Right lobe of liver (tissue), 4 donors: ENCODE results near the gene C11orf68.

ENCODE experiments used
- POLR2A ChIP-seq: fragments of 450-650 bp; IDR thresholded peaks from one replicate; pipeline ENCODE4 v1.6.1; 2017; ENCODE audit warnings: antibody characterized with exemption, mild to moderate bottlenecking
- TF ChIP-seq, protein P1 (sequence below), 4 donors: fragments of 200-600 bp in 3 of 4; fragments of 450-650 bp in 1 of 4; IDR thresholded peaks; one replicate each; pipeline versions ENCODE4 v1.5.1 to v1.8.0; 2016 to 2022; ENCODE audit warnings: antibody characterized with exemption in 4 of 4, mild to moderate bottlenecking in 2 of 4
- donor health status: DM: no; HTN: no; CAD: no.
- donor health status: DM: no; HTN: no; CAD: no.
- donor health status: DM: no; HTN: yes; CAD: no.

DNA sequence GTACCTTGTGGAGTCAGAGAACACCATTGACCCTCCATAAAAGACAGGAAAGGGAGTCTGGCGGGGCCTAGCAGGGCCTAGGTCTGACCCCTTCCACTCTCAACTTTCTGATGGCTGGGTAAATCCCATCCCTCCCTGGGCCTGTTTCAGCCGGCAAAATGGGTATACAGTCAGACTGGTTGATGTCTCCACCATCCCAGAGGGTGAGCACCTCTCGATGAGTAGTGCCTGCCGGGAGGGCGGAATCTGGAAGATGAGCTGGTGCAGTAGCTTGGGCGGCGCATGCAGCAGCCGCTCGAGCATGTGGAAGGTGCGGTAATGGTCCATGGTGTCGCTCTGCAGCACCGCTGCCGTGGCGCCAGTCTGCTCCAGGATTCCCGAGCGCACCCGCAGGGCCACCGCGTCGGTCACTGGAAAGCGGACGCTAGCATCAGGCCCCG lies 31.1 kb downstream of the C11orf68 start:
- TF ChIP-seq, protein P1, sequence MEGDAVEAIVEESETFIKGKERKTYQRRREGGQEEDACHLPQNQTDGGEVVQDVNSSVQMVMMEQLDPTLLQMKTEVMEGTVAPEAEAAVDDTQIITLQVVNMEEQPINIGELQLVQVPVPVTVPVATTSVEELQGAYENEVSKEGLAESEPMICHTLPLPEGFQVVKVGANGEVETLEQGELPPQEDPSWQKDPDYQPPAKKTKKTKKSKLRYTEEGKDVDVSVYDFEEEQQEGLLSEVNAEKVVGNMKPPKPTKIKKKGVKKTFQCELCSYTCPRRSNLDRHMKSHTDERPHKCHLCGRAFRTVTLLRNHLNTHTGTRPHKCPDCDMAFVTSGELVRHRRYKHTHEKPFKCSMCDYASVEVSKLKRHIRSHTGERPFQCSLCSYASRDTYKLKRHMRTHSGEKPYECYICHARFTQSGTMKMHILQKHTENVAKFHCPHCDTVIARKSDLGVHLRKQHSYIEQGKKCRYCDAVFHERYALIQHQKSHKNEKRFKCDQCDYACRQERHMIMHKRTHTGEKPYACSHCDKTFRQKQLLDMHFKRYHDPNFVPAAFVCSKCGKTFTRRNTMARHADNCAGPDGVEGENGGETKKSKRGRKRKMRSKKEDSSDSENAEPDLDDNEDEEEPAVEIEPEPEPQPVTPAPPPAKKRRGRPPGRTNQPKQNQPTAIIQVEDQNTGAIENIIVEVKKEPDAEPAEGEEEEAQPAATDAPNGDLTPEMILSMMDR (IDR thresholded peaks at IDR 0.05): no peak
- no peak for TF ChIP-seq POLR2A
